ENCODE data around the gene CARD19.
A peak's percentile ranks its signal among the peaks of the same experiment; 100 is the strongest.

Gene CARD19

DNA sequence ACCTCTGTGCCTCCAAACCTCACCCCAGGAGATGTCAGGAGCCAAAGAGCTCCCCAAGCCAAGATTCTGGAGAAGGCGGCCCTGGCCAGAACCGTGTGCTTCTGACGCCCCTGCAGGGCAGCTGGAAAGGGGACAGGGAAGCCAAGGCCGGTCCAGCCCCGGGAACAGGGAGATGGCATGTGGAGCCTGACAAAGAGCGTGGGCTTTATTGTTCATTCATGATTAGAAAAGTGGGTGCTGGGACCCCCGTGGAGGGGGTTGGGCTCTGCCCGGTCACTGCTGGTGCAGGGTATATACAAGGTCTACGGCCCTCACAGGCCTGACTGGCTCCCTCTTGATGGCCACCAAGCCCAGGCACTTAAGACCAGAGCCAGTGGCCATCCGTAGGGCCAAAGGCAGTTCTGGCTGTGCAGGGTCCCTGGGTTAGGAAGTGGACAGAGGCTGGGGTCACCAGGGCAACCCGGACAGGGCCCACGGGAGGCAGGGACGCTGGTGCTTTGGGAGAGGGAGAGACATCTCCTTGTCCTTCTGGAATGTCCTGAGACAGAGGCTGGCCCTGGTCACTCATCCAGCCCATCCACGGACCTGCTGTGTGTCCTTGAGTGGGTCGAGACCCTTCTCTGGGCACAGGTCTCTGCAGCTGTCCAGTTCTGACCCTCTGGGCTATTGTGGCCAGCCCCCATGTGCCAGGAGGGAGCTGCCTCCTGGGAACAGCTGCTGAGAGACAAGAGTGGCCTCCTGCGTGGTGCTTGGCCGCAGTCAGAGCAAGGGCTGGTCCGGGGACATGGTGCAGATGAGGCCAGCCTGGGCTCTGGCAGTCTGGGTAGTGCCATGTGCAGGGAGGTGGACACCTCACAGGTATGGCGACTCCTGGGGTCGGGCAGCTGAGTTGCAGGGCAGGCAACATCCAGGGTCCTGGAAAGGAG is 25.6 kb downstream of the CARD19 start:
- Histone ChIP-seq H3K36me3 (replicated peaks in 1 of 2; ENCODE audit: control insufficient read depth in 2 of 2, insufficient read depth in 2 of 2, low read length in 2 of 2) (peaks cover 10 to 12% of the 10 kb centered on the region in 2 donors), H2BK120ac (ENCODE audit: low read depth, low read length) (no peak overlapping the region), H2AFZ (ENCODE audit: low read length) (no peak overlapping the region), H3K4me2 (ENCODE audit: insufficient read depth, low read length, poor library complexity, severe bottlenecking) (no peak overlapping the region), H2AK5ac (ENCODE audit: low read depth, low read length) (no peak overlapping the region), H3K18ac (ENCODE audit: low read length) (no peak overlapping the region), H3K4me1 (ENCODE audit: control insufficient read depth in 2 of 2, insufficient read depth in 1 of 2, low read depth in 1 of 2, low read length in 2 of 2) (peaks cover 4 to 6% of the 10 kb centered on the region in 2 donors), H3K4ac (ENCODE audit: low read length) (no peak overlapping the region), H2BK12ac (ENCODE audit: low read length) (no peak overlapping the region), H3K9ac (ENCODE audit: low read depth, low read length, poor library complexity) (no peak overlapping the region), H4K91ac (ENCODE audit: low read depth, low read length, poor library complexity) (no peak overlapping the region), H3K79me1 (ENCODE audit: low read depth, low read length) (peaks cover 4% of the 10 kb centered on the region), H3K14ac (ENCODE audit: low read length) (no peak overlapping the region), H3K23ac (ENCODE audit: low read depth, low read length, poor library complexity) (no peak overlapping the region), H3K27ac (replicated peaks; ENCODE audit: low read length) (no peak overlapping the region), H3K27me3 (ENCODE audit: control insufficient read depth in 3 of 3, insufficient read depth in 3 of 3, low read depth in 1 of 3, low read length in 3 of 3) (no peaks in the 10 kb centered on the region), H2BK15ac (ENCODE audit: low read length) (no peak overlapping the region), H3K9me3 (replicated peaks in 1 of 2; ENCODE audit: control insufficient read depth in 2 of 2, insufficient read depth in 1 of 2, low read depth in 1 of 2, low read length in 2 of 2) (no peaks in the 10 kb centered on the region), H4K8ac (ENCODE audit: low read depth, low read length) (peak overlapping the region; percentile 74), H3K4me3 (ENCODE audit: low read length in 2 of 2) (no peak overlapping the region), H2BK5ac (ENCODE audit: low read length) (no peak overlapping the region)
- no CpG with 5 or more reads among the region's 20 CpGs for WGBS, 2 donors (ENCODE audit: extremely low coverage in 2 of 2, insufficient read length in 2 of 2, insufficient replicate concordance in 1 of 2)
- no peak for DNase-seq (ENCODE audit: low spot score)

GRCh38 chr9:93122721-93123221 is 26.8 kb downstream of the CARD19 start:
- Histone ChIP-seq H4K8ac (ENCODE audit: low read depth, low read length) (no peak overlapping the region), H2BK12ac (ENCODE audit: low read length) (no peak overlapping the region), H2AK5ac (ENCODE audit: low read depth, low read length) (no peak overlapping the region), H3K4me2 (ENCODE audit: insufficient read depth, low read length, poor library complexity, severe bottlenecking) (no peak overlapping the region), H3K79me1 (ENCODE audit: low read depth, low read length) (peaks cover 4% of the 10 kb centered on the region), H2BK15ac (ENCODE audit: low read length) (no peak overlapping the region), H3K18ac (ENCODE audit: low read length) (no peak overlapping the region), H3K23ac (ENCODE audit: low read depth, low read length, poor library complexity) (no peak overlapping the region), H2AFZ (ENCODE audit: low read length) (no peak overlapping the region), H4K91ac (ENCODE audit: low read depth, low read length, poor library complexity) (no peak overlapping the region), H3K4ac (ENCODE audit: low read length) (no peak overlapping the region), H3K27me3 (ENCODE audit: control insufficient read depth in 3 of 3, insufficient read depth in 3 of 3, low read depth in 1 of 3, low read length in 3 of 3) (no peaks in the 10 kb centered on the region), H3K36me3 (replicated peaks in 1 of 2; ENCODE audit: control insufficient read depth in 2 of 2, insufficient read depth in 2 of 2, low read length in 2 of 2) (peaks cover 10 to 12% of the 10 kb centered on the region in 2 donors), H3K9ac (ENCODE audit: low read depth, low read length, poor library complexity) (no peak overlapping the region), H3K27ac (replicated peaks; ENCODE audit: low read length) (no peak overlapping the region), H3K14ac (ENCODE audit: low read length) (no peak overlapping the region), H3K4me3 (ENCODE audit: low read length in 2 of 2) (no peak overlapping the region), H3K9me3 (replicated peaks in 1 of 2; ENCODE audit: control insufficient read depth in 2 of 2, insufficient read depth in 1 of 2, low read depth in 1 of 2, low read length in 2 of 2) (no peaks in the 10 kb centered on the region), H3K4me1 (ENCODE audit: control insufficient read depth in 2 of 2, insufficient read depth in 1 of 2, low read depth in 1 of 2, low read length in 2 of 2) (peaks cover 12 to 16% of the 10 kb centered on the region in 2 donors), H2BK5ac (ENCODE audit: low read length) (no peak overlapping the region), H2BK120ac (ENCODE audit: low read depth, low read length) (no peak overlapping the region)
- no peak for DNase-seq (ENCODE audit: low spot score)
- no CpG with 5 or more reads among the region's 14 CpGs for WGBS, 2 donors (ENCODE audit: extremely low coverage in 2 of 2, insufficient read length in 2 of 2, insufficient replicate concordance in 1 of 2)

GRCh38 chr9:93123561-93124283 is 27.7 kb downstream of the CARD19 start:
- Histone ChIP-seq H2AK5ac (ENCODE audit: low read depth, low read length) (no peak overlapping the region), H3K79me1 (ENCODE audit: low read depth, low read length) (peaks cover 5% of the 10 kb centered on the region), H2AFZ (ENCODE audit: low read length) (no peak overlapping the region), H3K18ac (ENCODE audit: low read length) (peak overlapping the region; percentile 25), H2BK120ac (ENCODE audit: low read depth, low read length) (no peak overlapping the region), H3K27me3 (ENCODE audit: control insufficient read depth in 3 of 3, insufficient read depth in 3 of 3, low read depth in 1 of 3, low read length in 3 of 3) (no peaks in the 10 kb centered on the region), H3K4me3 (ENCODE audit: low read length in 2 of 2) (no peak overlapping the region), H2BK12ac (ENCODE audit: low read length) (no peak overlapping the region), H4K8ac (ENCODE audit: low read depth, low read length) (no peak overlapping the region), H3K27ac (replicated peaks; ENCODE audit: low read length) (no peak overlapping the region), H4K91ac (ENCODE audit: low read depth, low read length, poor library complexity) (no peak overlapping the region), H3K36me3 (replicated peaks in 1 of 2; ENCODE audit: control insufficient read depth in 2 of 2, insufficient read depth in 2 of 2, low read length in 2 of 2) (peaks cover 10 to 12% of the 10 kb centered on the region in 2 donors), H2BK15ac (ENCODE audit: low read length) (no peak overlapping the region), H2BK5ac (ENCODE audit: low read length) (no peak overlapping the region), H3K14ac (ENCODE audit: low read length) (no peak overlapping the region), H3K4ac (ENCODE audit: low read length) (no peak overlapping the region), H3K4me2 (ENCODE audit: insufficient read depth, low read length, poor library complexity, severe bottlenecking) (no peak overlapping the region), H3K4me1 (ENCODE audit: control insufficient read depth in 2 of 2, insufficient read depth in 1 of 2, low read depth in 1 of 2, low read length in 2 of 2) (peaks cover 12 to 18% of the 10 kb centered on the region in 2 donors), H3K23ac (ENCODE audit: low read depth, low read length, poor library complexity) (peak overlapping the region; percentile 10), H3K9me3 (replicated peaks in 1 of 2; ENCODE audit: control insufficient read depth in 2 of 2, insufficient read depth in 1 of 2, low read depth in 1 of 2, low read length in 2 of 2) (no peaks in the 10 kb centered on the region), H3K9ac (ENCODE audit: low read depth, low read length, poor library complexity) (no peak overlapping the region)
- WGBS, 2 donors (ENCODE audit: extremely low coverage in 2 of 2, insufficient read length in 2 of 2, insufficient replicate concordance in 1 of 2): no CpG with 5 or more reads among the region's 14 CpGs
- DNase-seq (ENCODE audit: low spot score): no peak

DNA sequence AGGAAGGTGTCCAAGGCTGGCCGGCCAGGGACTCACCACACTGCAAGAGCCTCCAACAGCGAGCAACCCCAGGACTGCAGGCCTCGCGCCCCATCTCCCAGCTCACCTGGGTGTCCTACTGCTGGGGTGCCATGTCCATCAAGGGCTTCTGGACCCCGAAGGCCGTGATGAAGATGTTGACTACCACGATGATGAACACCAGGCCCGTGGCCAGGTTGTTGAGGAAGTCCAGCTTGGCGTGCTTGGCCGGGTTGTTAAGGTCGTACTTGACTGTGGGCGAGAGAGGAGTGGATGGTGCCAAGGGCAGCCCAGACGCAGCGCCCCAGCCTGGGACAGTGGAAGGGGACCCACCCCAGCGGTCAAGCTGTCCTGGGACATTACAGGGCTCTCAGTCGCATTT is 28.8 kb downstream of the CARD19 start:
- Histone ChIP-seq H3K4me2 (ENCODE audit: insufficient read depth, low read length, poor library complexity, severe bottlenecking) (no peak overlapping the region), H2BK5ac (ENCODE audit: low read length) (no peak overlapping the region), H2BK120ac (ENCODE audit: low read depth, low read length) (no peak overlapping the region), H2AK5ac (ENCODE audit: low read depth, low read length) (peak overlapping the region; percentile 27), H3K9ac (ENCODE audit: low read depth, low read length, poor library complexity) (no peak overlapping the region), H3K14ac (ENCODE audit: low read length) (no peak overlapping the region), H2AFZ (ENCODE audit: low read length) (no peak overlapping the region), H4K8ac (ENCODE audit: low read depth, low read length) (no peak overlapping the region), H4K91ac (ENCODE audit: low read depth, low read length, poor library complexity) (no peak overlapping the region), H3K27ac (replicated peaks; ENCODE audit: low read length) (no peak overlapping the region), H3K4me3 (ENCODE audit: low read length in 2 of 2) (peak overlapping the region in 1 of 2 donors; percentile 10), H2BK12ac (ENCODE audit: low read length) (no peak overlapping the region), H3K23ac (ENCODE audit: low read depth, low read length, poor library complexity) (peak overlapping the region; percentile 52), H3K27me3 (ENCODE audit: control insufficient read depth in 3 of 3, insufficient read depth in 3 of 3, low read depth in 1 of 3, low read length in 3 of 3) (no peaks in the 10 kb centered on the region), H3K18ac (ENCODE audit: low read length) (no peak overlapping the region), H3K9me3 (replicated peaks in 1 of 2; ENCODE audit: control insufficient read depth in 2 of 2, insufficient read depth in 1 of 2, low read depth in 1 of 2, low read length in 2 of 2) (no peaks in the 10 kb centered on the region), H3K4ac (ENCODE audit: low read length) (no peak overlapping the region), H3K79me1 (ENCODE audit: low read depth, low read length) (peaks cover 5% of the 10 kb centered on the region), H3K4me1 (ENCODE audit: control insufficient read depth in 2 of 2, insufficient read depth in 1 of 2, low read depth in 1 of 2, low read length in 2 of 2) (peaks cover 12 to 18% of the 10 kb centered on the region in 2 donors), H3K36me3 (replicated peaks in 1 of 2; ENCODE audit: control insufficient read depth in 2 of 2, insufficient read depth in 2 of 2, low read length in 2 of 2) (peaks cover 10 to 12% of the 10 kb centered on the region in 2 donors), H2BK15ac (ENCODE audit: low read length) (peak overlapping the region; percentile 30)
- no peak for DNase-seq (ENCODE audit: low spot score)
- no CpG with 5 or more reads among the region's 16 CpGs for WGBS, 2 donors (ENCODE audit: extremely low coverage in 2 of 2, insufficient read length in 2 of 2, insufficient replicate concordance in 1 of 2)
